Ovary (tissue), 9 donors: ENCODE results near the gene CPA1. TPM values are rescaled to one million over a fixed set of nuclear protein-coding genes. Genes with fewer than 3 reads are reported as not detected.

Experiments used
- DNase-seq, 5 donors: peaks; one replicate each; pipeline ENCODE4 v3.0.0-alpha.2; 2019 to 2020
- H3K27ac ChIP-seq, 2 donors: fragments of 200-600 bp; one replicate each; pipeline versions ENCODE4 v1.5.1 to v1.8.0; 2019 to 2022
- H3K27me3 ChIP-seq: fragments of 200-600 bp; one replicate; pipeline ENCODE4 v1.8.0; 2022
- H3K36me3 ChIP-seq: fragments of 200-600 bp; sonication (generic); one replicate; pipeline ENCODE4 v1.5.1; 2019
- H3K4me1 ChIP-seq: one replicate; pipeline ENCODE4 v1.8.1; 2013; ENCODE audit warnings: mild to moderate bottlenecking, moderate library complexity; ENCODE audit not compliant: insufficient read depth
- H3K4me3 ChIP-seq: fragments of 200-600 bp; sonication (generic); one replicate; pipeline ENCODE4 v1.5.1; 2017
- H3K9me3 ChIP-seq, 2 donors: fragments of 200-600 bp in 1 of 2; sonication (generic) in 1 of 2; one replicate each; pipeline versions ENCODE4 v1.5.1 to v1.8.1; 2013 to 2019; ENCODE audit warnings: mild to moderate bottlenecking in 1 of 2, moderate library complexity in 1 of 2
- CTCF ChIP-seq, 3 donors: fragments of 450-650 bp in 2 of 3; fragments of 200-600 bp in 1 of 3; IDR thresholded peaks; one replicate each; pipeline versions ENCODE4 v1.5.1 to v1.8.0; 2016 to 2022; ENCODE audit warnings: antibody characterized with exemption in 3 of 3, mild to moderate bottlenecking in 1 of 3
- EP300 ChIP-seq: sonication (generic); formaldehyde crosslinking; IDR thresholded peaks from one replicate; pipeline ENCODE4 v1.6.1; 2017; ENCODE audit warnings: antibody characterized with exemption
- POLR2A ChIP-seq: fragments of 450-650 bp; IDR thresholded peaks from one replicate; pipeline ENCODE4 v1.6.1; 2017; ENCODE audit warnings: antibody characterized with exemption, mild to moderate bottlenecking, moderate library complexity
- WGBS, 3 donors: extraction: QIAGEN DNeasy Blood & Tissue Kit in 1 of 3; methylation state at CpG; one replicate each; pipeline versions ENCODE4 v1.1.5 to v1.1.7; 2013 to 2017; 5-methylcytosine and 5-hydroxymethylcytosine counted together
- intact Hi-C, 4 donors: fragments of 100-400 bp; cut with DNase I; formaldehyde crosslinking; loops; one replicate each; pipeline versions ENCODE4 v1.11.0 to v1.15.1; 2022 to 2023
- polyA plus RNA-seq, 2 donors: library from polyadenylated mRNA; stranded (reverse); fragments of 200-250 nt in 1 of 2; fragments of 350-450 nt in 1 of 2; fragmentation: Illumina TruSeq in 1 of 2; extraction: RNeasy Lipid Tissue Mini Kit (QIAGEN cat#74804) in 1 of 2; gene quantifications; one replicate each; pipeline ENCODE4 v1.2.3, GENCODE V29; 2013 to 2014
- total RNA-seq, 7 donors: library from RNA; depleted of rRNA in 2 of 7; stranded (reverse); fragments of >200 nt in 2 of 7; fragmentation: NEBNext Ultra II Directional in 3 of 7; extraction: Animal tissue kit (Norgen Biotek cat#: 25700) in 3 of 7; gene quantifications; one replicate each; pipeline versions ENCODE4 v1.1.0 to v1.2.4, GENCODE V29; 2016 to 2023
- donor health status: DM: no; HTN: no; CAD: no; lungs with moderate emphysema.
- donor health status: DM: no; HTN: no; CAD: no.
- donor health status: Bipolar disorder and iron deficiency.
- donor health status: DM: yes; HTN: yes; CAD: no.
- donor health status: DM: no; HTN: no; CAD: no.
- donor health status: DM: yes; HTN: yes; CAD: no.

Gene CPA1
- total and polyA plus RNA-seq, 9 donors: 0.31 to 32.4 (median 1.9) TPM; not detected in 2

DNA sequence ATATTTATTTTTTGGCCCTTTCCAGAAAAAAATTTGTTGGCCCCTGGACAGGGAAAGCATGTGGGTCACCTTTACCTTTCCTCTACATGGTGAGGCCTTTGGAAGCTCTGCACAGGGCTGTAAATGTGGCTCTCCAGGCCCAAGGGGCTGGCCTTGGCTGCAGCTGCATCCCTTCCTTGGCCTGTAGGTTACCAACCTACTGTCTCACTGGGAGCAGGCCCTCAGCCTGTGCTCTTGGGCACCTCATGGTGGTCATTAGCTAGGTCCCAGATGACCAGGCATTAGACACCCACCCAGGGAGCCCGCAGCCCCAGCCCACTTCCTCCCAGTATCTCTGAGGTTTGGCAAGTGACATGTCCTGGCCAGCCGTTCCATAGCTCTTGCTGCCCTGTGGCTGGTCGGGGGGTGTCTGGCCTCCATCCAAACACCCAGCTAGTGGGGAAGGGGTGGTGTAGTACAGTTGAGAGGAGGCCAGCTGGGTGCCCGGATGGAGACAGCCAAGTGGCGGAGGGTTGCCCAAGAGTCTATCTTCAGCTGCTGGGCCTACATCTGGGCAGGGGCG is 42.8 kb upstream of the CPA1 start:
- intact Hi-C loops: no loop called here
- TF ChIP-seq CTCF (IDR thresholded peaks at IDR 0.05) (no peak), EP300 (no peak), POLR2A (no peak)
- no peaks in the 10 kb centered on the region for H3K9me3 ChIP-seq
- H3K4me3 ChIP-seq: no peak overlapping the region
- no peaks in the 10 kb centered on the region for H3K4me1 ChIP-seq
- no peaks in the 10 kb centered on the region for H3K27me3 ChIP-seq
- 77 to 85% (median 83%) methylated on average over 6 of the region's 6 CpGs for WGBS, 3 donors
- H3K36me3 ChIP-seq: no peaks in the 10 kb centered on the region
- no peak for DNase-seq
- H3K27ac ChIP-seq: no peak overlapping the region

- TF ChIP-seq EP300: no peak
- TF ChIP-seq CTCF (IDR thresholded peaks at IDR 0.05): no peak
- no peak for TF ChIP-seq POLR2A
- no peak overlapping the region for H3K4me3 ChIP-seq
- 93 to 98% (median 97%) methylated on average over 3 of the region's 3 CpGs for WGBS, 3 donors
Measured at GRCh38 chr7:130338233-130338632, 42.1 kb upstream of the CPA1 start.

DNA sequence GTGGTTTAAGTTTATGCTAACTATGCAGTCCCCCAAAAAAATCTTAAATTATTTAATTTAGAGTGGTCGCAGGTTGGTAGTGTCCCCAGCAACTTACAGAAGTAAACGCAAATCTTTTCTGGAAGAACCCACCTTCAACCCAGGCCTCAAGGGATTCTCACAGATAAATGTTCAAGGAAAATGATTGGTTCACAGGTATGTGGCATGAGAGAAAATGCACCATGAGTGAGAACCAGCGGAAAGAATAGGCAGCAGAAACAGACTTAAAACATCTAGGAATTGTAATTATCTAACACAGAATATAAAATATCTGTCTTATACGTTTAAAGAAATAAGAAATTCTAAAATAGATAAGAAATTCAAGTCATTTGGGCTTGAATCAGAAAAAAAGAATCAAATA is 38.4 kb upstream of the CPA1 start:
- TF ChIP-seq EP300: no peak
- TF ChIP-seq CTCF (IDR thresholded peaks at IDR 0.05): no peak
- TF ChIP-seq POLR2A: no peak
- no peaks in the 10 kb centered on the region for H3K36me3 ChIP-seq

More at GRCh38 chr7:130338233-130338632, 42.1 kb upstream of the CPA1 start:
- no peaks in the 10 kb centered on the region for H3K36me3 ChIP-seq
- intact Hi-C loops: no loop called here
- H3K9me3 ChIP-seq: no peaks in the 10 kb centered on the region
- no peaks in the 10 kb centered on the region for H3K27me3 ChIP-seq
- no peaks in the 10 kb centered on the region for H3K4me1 ChIP-seq
- no peak for DNase-seq
- H3K27ac ChIP-seq: no peak overlapping the region

DNA sequence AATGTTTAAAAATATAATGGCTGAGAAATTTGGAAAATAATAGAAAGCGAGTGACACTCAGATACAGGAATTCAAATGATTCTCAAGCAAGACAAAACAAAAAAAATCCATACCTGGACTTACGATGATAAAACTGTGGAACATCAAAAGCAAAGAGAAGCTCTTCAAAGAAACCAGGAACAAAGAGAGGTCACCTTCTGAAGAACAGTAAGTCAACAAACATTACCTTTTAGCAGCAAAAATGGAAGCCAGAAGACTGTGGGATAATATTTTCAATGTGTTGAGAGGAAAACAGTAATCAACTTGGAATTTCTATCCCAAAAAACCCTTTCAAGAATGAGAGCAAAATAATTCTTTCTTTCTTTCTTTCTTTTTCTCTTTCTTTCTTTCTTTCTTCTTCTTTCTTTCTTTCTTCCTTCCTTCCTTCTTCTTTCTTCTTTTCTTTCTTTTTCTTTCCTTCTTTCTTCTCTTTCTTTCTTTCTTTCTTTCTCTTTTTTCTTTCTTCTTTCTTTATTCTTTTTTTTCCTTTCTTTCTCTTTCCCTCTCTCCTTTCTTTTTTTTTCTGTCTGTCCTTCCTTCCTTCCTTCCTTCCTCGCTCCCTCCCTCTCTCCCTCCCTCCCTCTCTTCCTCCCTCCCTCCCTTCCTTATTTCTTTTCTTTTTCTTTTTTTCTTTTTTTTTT is 37.5 kb upstream of the CPA1 start:
- no peak for DNase-seq
- no peaks in the 10 kb centered on the region for H3K36me3 ChIP-seq
- H3K27me3 ChIP-seq: no peaks in the 10 kb centered on the region
- no peaks in the 10 kb centered on the region for H3K4me1 ChIP-seq
- no peak overlapping the region for H3K4me3 ChIP-seq
- H3K27ac ChIP-seq: no peak overlapping the region
- H3K9me3 ChIP-seq: no peaks in the 10 kb centered on the region
- no peak for TF ChIP-seq POLR2A
- TF ChIP-seq EP300: no peak
- TF ChIP-seq CTCF (IDR thresholded peaks at IDR 0.05): no peak
- WGBS, 3 donors: 92 to 96% (median 92%) methylated on average over 3 of the region's 3 CpGs
- intact Hi-C loops: no loop called here

More for the DNA sequence above, 38.4 kb upstream of the CPA1 start:
- DNase-seq: no peak
- no peaks in the 10 kb centered on the region for H3K27me3 ChIP-seq
- H3K27ac ChIP-seq: no peak overlapping the region
- intact Hi-C loops: no loop called here
- H3K4me1 ChIP-seq: no peaks in the 10 kb centered on the region
- WGBS, 3 donors: 94 to 95% (median 95%) methylated on average over 4 of the region's 4 CpGs
- H3K9me3 ChIP-seq: no peaks in the 10 kb centered on the region
- no peak overlapping the region for H3K4me3 ChIP-seq
